IMR-90 (cell line): ENCODE measurements around the gene RHOT2. TPM values are rescaled to one million over a fixed set of nuclear protein-coding genes. Genes with fewer than 3 reads are reported as not detected.

Experiments used
- ATAC-seq: fragments of 200-7000 bp; cut with Tn5 transposase; 2 replicates; pipeline ENCODE4 v1.9.1; 2020; ENCODE audit warnings: low read depth, mild to moderate bottlenecking, moderate library complexity
- BruUV-seq: library from RNA; stranded (reverse); fragments of 400-500 nt; replicated peaks from 2 replicates; lab custom pipeline; 2021; lab: Mats Ljungman, UMichigan
- CTCF ChIA-PET: fragments of 300-600 bp; formaldehyde crosslinking; extraction: SDS; loops from one replicate; lab custom pipeline; 2021; ENCODE audit warnings: antibody characterized with exemption; lab: Yijun Ruan, JAX
- POLR2A ChIA-PET: fragments of 300-600 bp; sonication (Branson Sonifier 250); formaldehyde crosslinking; loops from one replicate; lab custom pipeline; 2022; ENCODE audit warnings: antibody characterized with exemption; ENCODE audit not compliant: unreplicated experiment; lab: Charles Lee
- DNase-seq: peaks from one replicate; pipeline ENCODE4 v3.0.0; 2013
- H2AFZ ChIP-seq: replicated peaks from 2 replicates; pipeline ENCODE3; 2013; ENCODE audit warnings: low read length, mild to moderate bottlenecking; ENCODE audit not compliant: poor library complexity
- H2AK5ac ChIP-seq: 2 replicates; pipeline ENCODE4 v1.6.1; 2013; ENCODE audit warnings: low read depth, low read length, inconsistent platforms
- H2AK9ac ChIP-seq: replicated peaks from 2 replicates; pipeline ENCODE3; 2013; ENCODE audit warnings: mild to moderate bottlenecking, low read depth, low read length, moderate library complexity; ENCODE audit not compliant: poor library complexity
- H2BK120ac ChIP-seq: 2 replicates; pipeline ENCODE4 v1.6.1; 2013; ENCODE audit warnings: low read depth, low read length, inconsistent platforms
- H2BK15ac ChIP-seq: 3 replicates; pipeline ENCODE4 v1.6.1; 2013; ENCODE audit warnings: low read depth, low read length, inconsistent platforms
- H2BK20ac ChIP-seq: 2 replicates; pipeline ENCODE4 v1.6.1; 2013; ENCODE audit warnings: low read depth, mild to moderate bottlenecking, inconsistent platforms, low read length, moderate library complexity
- H2BK5ac ChIP-seq: 2 replicates; pipeline ENCODE4 v1.6.1; 2013; ENCODE audit warnings: mild to moderate bottlenecking, low read depth, low read length, inconsistent platforms; ENCODE audit not compliant: poor library complexity, severe bottlenecking
- H3K14ac ChIP-seq: replicated peaks from 2 replicates; pipeline ENCODE4 v1.6.1; 2013; ENCODE audit warnings: low read depth, low read length, inconsistent platforms
- H3K18ac ChIP-seq: 2 replicates; pipeline ENCODE4 v1.6.1; 2013; ENCODE audit warnings: low read depth, low read length, control low read depth
- H3K23ac ChIP-seq: 2 replicates; pipeline ENCODE4 v1.6.1; 2013; ENCODE audit warnings: low read depth, low read length, inconsistent platforms
- H3K27ac ChIP-seq: 2 replicates; pipeline ENCODE4 v1.5.1; 2013; ENCODE audit warnings: mild to moderate bottlenecking, control low read depth, low read length; ENCODE audit not compliant: insufficient read depth
- H3K27me3 ChIP-seq: 2 replicates; pipeline ENCODE4 v1.6.1; 2013; ENCODE audit warnings: low read length; ENCODE audit not compliant: control insufficient read depth, insufficient read depth
- H3K36me3 ChIP-seq: 2 replicates; pipeline ENCODE4 v1.6.1; 2013; ENCODE audit warnings: low read length, mixed read lengths; ENCODE audit not compliant: control insufficient read depth, insufficient read depth
- H3K4ac ChIP-seq: 2 replicates; pipeline ENCODE4 v1.6.1; 2013; ENCODE audit warnings: low read depth, low read length, inconsistent platforms
- H3K4me1 ChIP-seq: 2 replicates; pipeline ENCODE4 v1.6.1; 2013; ENCODE audit warnings: low read length, mixed read lengths; ENCODE audit not compliant: control insufficient read depth, insufficient read depth
- H3K4me2 ChIP-seq: 2 replicates; pipeline ENCODE4 v1.6.1; 2013; ENCODE audit warnings: low read depth, mild to moderate bottlenecking, control low read depth, low read length, moderate library complexity
- H3K4me3 ChIP-seq: 2 replicates; pipeline ENCODE4 v1.5.1; 2013; ENCODE audit warnings: low read depth, mild to moderate bottlenecking, control low read depth, low read length, moderate library complexity; ENCODE audit not compliant: insufficient read depth
- H3K56ac ChIP-seq: 2 replicates; pipeline ENCODE4 v1.6.1; 2013; ENCODE audit warnings: low read length, inconsistent platforms; ENCODE audit not compliant: insufficient read depth; ENCODE audit errors: extremely low read depth
- H3K79me1 ChIP-seq, 2 experiments: 2 replicates each; pipeline ENCODE4 v1.6.1; 2013; ENCODE audit warnings: low read length in 2 of 2, inconsistent platforms in 1 of 2, low read depth in 1 of 2
- H3K9ac ChIP-seq: 2 replicates; pipeline ENCODE4 v1.6.1; 2013; ENCODE audit warnings: low read depth, low read length, control low read depth
- H3K9me1 ChIP-seq: 2 replicates; pipeline ENCODE4 v1.6.1; 2013; ENCODE audit warnings: low read length, inconsistent platforms; ENCODE audit not compliant: insufficient read depth
- H3K9me3 ChIP-seq: 2 replicates; pipeline ENCODE4 v1.6.1; 2013; ENCODE audit warnings: low read length; ENCODE audit not compliant: control insufficient read depth, insufficient read depth
- H4K20me1 ChIP-seq: 2 replicates; pipeline ENCODE4 v1.6.1; 2013; ENCODE audit warnings: low read length, inconsistent platforms; ENCODE audit not compliant: insufficient read depth
- H4K5ac ChIP-seq: 2 replicates; pipeline ENCODE4 v1.6.1; 2013; ENCODE audit warnings: mild to moderate bottlenecking, low read depth, low read length, control low read depth
- H4K8ac ChIP-seq, 2 experiments: 2 replicates each; pipeline ENCODE4 v1.6.1; 2013; ENCODE audit warnings: low read depth in 2 of 2, low read length in 2 of 2, control low read depth in 1 of 2, inconsistent platforms in 1 of 2
- H4K91ac ChIP-seq: 2 replicates; pipeline ENCODE4 v1.6.1; 2013; ENCODE audit warnings: low read depth, low read length, inconsistent platforms; ENCODE audit not compliant: insufficient read depth
- BHLHE40 ChIP-seq: fragments of 150-350 bp; IDR thresholded peaks from 2 replicates; pipeline ENCODE4 v1.6.1; 2016; ENCODE audit warnings: mild to moderate bottlenecking, low read depth, low read length
- CEBPB ChIP-seq: IDR thresholded peaks from 2 replicates; pipeline ENCODE4 v1.6.1; 2012; ENCODE audit warnings: low read depth, low read length, improper control_type of control experiment
- CHD1 ChIP-seq: IDR thresholded peaks from 2 replicates; pipeline ENCODE4 v1.6.1; 2012; ENCODE audit warnings: low read depth, low read length, improper control_type of control experiment
- CTCF ChIP-seq: conservative IDR thresholded peaks from 2 replicates; pipeline ENCODE4 v1.5.1; 2012; ENCODE audit warnings: mild to moderate bottlenecking, low read depth, low read length, improper control_type of control experiment
- ELK1 ChIP-seq: fragments of 150-350 bp; IDR thresholded peaks from 2 replicates; pipeline ENCODE4 v1.6.1; 2016; ENCODE audit warnings: low read depth, mild to moderate bottlenecking, low read length, moderate library complexity, borderline replicate concordance
- MAZ ChIP-seq: IDR thresholded peaks from 2 replicates; pipeline ENCODE4 v1.6.1; 2012; ENCODE audit warnings: low read depth, mild to moderate bottlenecking, low read length, improper control_type of control experiment, moderate library complexity, borderline replicate concordance
- NFE2L2 ChIP-seq: fragments of 150-350 bp; IDR thresholded peaks from 2 replicates; pipeline ENCODE4 v1.6.1; 2016; ENCODE audit warnings: low read depth, mild to moderate bottlenecking, low read length
- POLR2A ChIP-seq: IDR thresholded peaks from 2 replicates; pipeline ENCODE4 v1.6.1; 2012; ENCODE audit warnings: mild to moderate bottlenecking, low read depth, low read length
- RAD21 ChIP-seq: IDR thresholded peaks from 2 replicates; pipeline ENCODE4 v1.6.1; 2012; ENCODE audit warnings: low read length, improper control_type of control experiment
- RCOR1 ChIP-seq: IDR thresholded peaks from 2 replicates; pipeline ENCODE4 v1.6.1; 2012; ENCODE audit warnings: mild to moderate bottlenecking, low read length, improper control_type of control experiment; ENCODE audit not compliant: insufficient replicate concordance
- RFX5 ChIP-seq: IDR thresholded peaks from 2 replicates; pipeline ENCODE4 v1.8.0; 2012; ENCODE audit warnings: low read depth, mild to moderate bottlenecking, low read length, moderate library complexity
- SMC3 ChIP-seq: fragments of 150-350 bp; IDR thresholded peaks from 2 replicates; pipeline ENCODE4 v1.6.1; 2016; ENCODE audit warnings: low read depth, mild to moderate bottlenecking, antibody characterized with exemption, low read length, moderate library complexity
- USF2 ChIP-seq: fragments of 150-350 bp; IDR thresholded peaks from 2 replicates; pipeline ENCODE4 v1.6.1; 2017; ENCODE audit warnings: mild to moderate bottlenecking, antibody characterized with exemption, low read length, low read depth
- WGBS, 2 experiments: methylation state at CpG; one replicate each; pipeline versions ENCODE4 v1.1.5 to v1.1.7; 2013; ENCODE audit warnings: missing lambda C conversion rate in 2 of 2; ENCODE audit not compliant: insufficient read length in 1 of 2; ENCODE audit errors: extremely low coverage in 2 of 2; 5-methylcytosine and 5-hydroxymethylcytosine counted together
- dilution Hi-C: fragments of 300-500 bp; cut with HindIII; formaldehyde crosslinking; loops from one replicate; pipeline ENCODE4 v1.14.3; 2018; ENCODE audit warnings: low sequenced_read_pairs; ENCODE audit not compliant: unreplicated experiment
- in situ Hi-C: fragments of 300-500 bp; cut with MboI; formaldehyde crosslinking; loops from 3 replicates; pipeline ENCODE4 v1.14.3; 2019; ENCODE audit warnings: low sequenced_read_pairs, inconsistent platforms, mixed read lengths
- intact Hi-C: fragments of 100-400 bp; cut with micrococcal nuclease; formaldehyde crosslinking; loops from 2 replicates; pipeline ENCODE4 v1.10.0; 2022
- polyA plus RNA-seq, 3 experiments: library from polyadenylated mRNA; depleted of rRNA; stranded (reverse); fragments of >200 nt; gene quantifications; 2 replicates each; pipeline ENCODE4 v1.2.3, GENCODE V29; 2012; ENCODE audit warnings: low replicate concordance in 1 of 3
- total RNA-seq: library from RNA; depleted of rRNA; stranded (reverse); fragments of >200 nt; gene quantifications from 2 replicates; pipeline ENCODE4 v1.2.3, GENCODE V29; 2012

Gene RHOT2
- total and polyA plus RNA-seq, 2 of the 4 experiments (the other 2 are of a cell fraction), result 20.3 to 181 TPM

- ChIA-PET CTCF (no interaction called here), POLR2A (no interaction called here)
- in situ Hi-C loops (no loop called here), dilution Hi-C loops (no loop called here), intact Hi-C loops (loop anchor here (5.0 kb wide), 1 partner anchor 108 kb away; the partner anchor contains the start of gene CAPN15)
- H3K56ac ChIP-seq, result no peak overlapping the region
- peak overlapping the region; percentile 98 for H3K4me2 ChIP-seq
- H3K4ac ChIP-seq, result no peak overlapping the region; the same call in 1 of the 2 replicates
- H3K36me3 ChIP-seq, result peaks cover 12% of the 10 kb centered on the region; the same call in 1 of the 2 replicates
- H3K9me1 ChIP-seq, result peaks cover 8% of the 10 kb centered on the region; the same call in 1 of the 2 replicates
- H3K27ac ChIP-seq, result no peak overlapping the region; the same call in 1 of the 2 replicates
- H2BK120ac ChIP-seq, result no peak overlapping the region
- peak overlapping the region; percentile 74; the same call in 1 of the 2 replicates for H3K9ac ChIP-seq
- no peak overlapping the region for H2AK5ac ChIP-seq
- WGBS, 2 experiments, result no CpG with 5 or more reads among the region's 7 CpGs
- TF ChIP-seq CHD1 (no peak), BHLHE40 (no peak), CEBPB (no peak), USF2 (no peak), RFX5 (no peak), POLR2A (no peak), NFE2L2 (no peak), RAD21 (no peak), CTCF (no peak), SMC3 (no peak), RCOR1 (no peak), ELK1 (no peak), MAZ (no peak)
- H3K79me1 ChIP-seq, result peaks cover 0 to 17% of the 10 kb centered on the region in 2 experiments; a peak in 2 of 4 replicates
- no peak overlapping the region for H2BK15ac ChIP-seq
- ATAC-seq, result no peak
- H3K4me1 ChIP-seq, result peaks cover 23% of the 10 kb centered on the region
- no peak overlapping the region for H4K8ac ChIP-seq
- no peak overlapping the region for H3K18ac ChIP-seq
- no peak overlapping the region for H3K23ac ChIP-seq
- DNase-seq, result no peak
- peak overlapping the region; percentile 97; the same call in 1 of the 2 replicates for H3K4me3 ChIP-seq
- H4K5ac ChIP-seq, result no peak overlapping the region
- H2BK20ac ChIP-seq, result no peak overlapping the region
- BruUV-seq, result no TSS peak
- peak overlapping the region; percentile 91 for H2AK9ac ChIP-seq
- H3K27me3 ChIP-seq, result no peaks in the 10 kb centered on the region
- no peak overlapping the region for H2BK5ac ChIP-seq
- no peaks in the 10 kb centered on the region for H3K9me3 ChIP-seq
- no peak overlapping the region for H2AFZ ChIP-seq
- no peak overlapping the region for H4K91ac ChIP-seq
- peaks cover 4% of the 10 kb centered on the region for H4K20me1 ChIP-seq
- H3K14ac ChIP-seq, result no peak overlapping the region
These were observed 32.9 kb upstream of the RHOT2 start for GRCh38 chr16:634996-635395.
